Stimulated activated CD8-positive, alpha-beta memory T cell treated with anti-CD3 and anti-CD28 coated beads, Interleukin-15, amount 100 ng/mL, for 1 hour (primary cell): ENCODE data around the gene CDK5RAP2.
"Not testable (repeated sequence)": the region's sequence is repeated elsewhere in the genome, so short reads cannot be mapped to it uniquely, and the experiment has no call there.

Experiments used
- DNase-seq: peaks from one replicate; pipeline ENCODE4 v3.0.0-alpha.2; 2020; ENCODE audit warnings: low read depth

Gene CDK5RAP2

DNA sequence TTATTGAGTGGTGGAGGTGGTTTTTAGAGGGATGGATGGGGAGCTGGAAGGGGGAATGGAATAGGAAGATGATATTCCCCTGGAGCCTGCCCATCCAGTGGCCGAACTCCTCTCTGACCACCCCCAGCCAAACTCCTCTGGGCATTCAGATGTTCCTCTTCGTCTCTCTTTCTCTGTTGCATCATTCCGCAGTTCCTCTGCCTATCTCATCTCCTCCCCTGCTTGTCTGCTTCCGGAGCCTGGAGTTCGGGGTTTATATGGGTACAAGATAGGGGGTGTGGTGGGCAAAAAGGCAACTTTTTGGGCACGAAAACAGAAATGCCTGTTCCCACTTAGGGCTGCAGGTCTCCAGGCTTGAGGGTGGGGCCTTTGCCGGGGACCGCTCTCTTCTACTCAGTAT is 12.2 kb upstream of the CDK5RAP2 start:
- DNase-seq, result no peak

DNA sequence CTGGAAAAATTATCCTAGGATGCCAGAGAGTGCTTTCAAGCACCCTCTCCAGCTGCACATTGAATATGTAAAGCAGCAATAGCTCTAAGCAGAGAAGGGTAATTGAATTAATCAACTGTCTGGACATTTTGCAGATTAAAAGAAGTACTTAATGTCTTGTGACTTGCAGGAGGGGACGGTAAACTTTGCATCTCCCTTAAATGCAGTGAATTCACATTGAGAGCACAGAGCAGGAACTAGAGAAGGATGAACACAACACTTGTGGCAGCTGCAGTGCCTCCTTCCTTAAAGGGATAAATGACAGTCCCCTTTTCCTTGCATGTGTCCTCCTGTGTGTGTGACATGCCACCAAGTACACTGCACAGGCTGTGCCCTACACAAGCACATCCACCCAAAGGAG is 7.4 kb upstream of the CDK5RAP2 start:
- DNase-seq, result no peak

DNA sequence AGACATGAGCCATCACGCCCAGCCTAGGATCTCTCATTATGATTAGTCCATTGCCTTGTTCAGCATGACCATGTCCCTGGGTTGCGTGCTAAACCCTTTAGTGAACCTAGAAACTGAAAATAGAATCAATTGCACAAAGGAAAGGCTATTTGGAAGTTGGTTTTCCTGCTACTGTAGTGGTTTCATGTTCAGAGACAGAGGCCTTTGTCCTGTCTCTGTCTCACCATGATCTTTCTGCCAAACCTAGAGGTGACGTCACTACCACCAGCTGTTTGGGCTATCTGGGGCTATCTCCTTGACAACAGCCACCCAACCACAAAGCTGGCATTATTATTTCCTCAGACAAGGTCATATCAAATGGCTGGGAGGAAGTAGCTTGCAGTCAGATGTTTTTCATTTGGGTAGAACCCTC is 4.0 kb upstream of the CDK5RAP2 start:
- DNase-seq, result no peak

DNA sequence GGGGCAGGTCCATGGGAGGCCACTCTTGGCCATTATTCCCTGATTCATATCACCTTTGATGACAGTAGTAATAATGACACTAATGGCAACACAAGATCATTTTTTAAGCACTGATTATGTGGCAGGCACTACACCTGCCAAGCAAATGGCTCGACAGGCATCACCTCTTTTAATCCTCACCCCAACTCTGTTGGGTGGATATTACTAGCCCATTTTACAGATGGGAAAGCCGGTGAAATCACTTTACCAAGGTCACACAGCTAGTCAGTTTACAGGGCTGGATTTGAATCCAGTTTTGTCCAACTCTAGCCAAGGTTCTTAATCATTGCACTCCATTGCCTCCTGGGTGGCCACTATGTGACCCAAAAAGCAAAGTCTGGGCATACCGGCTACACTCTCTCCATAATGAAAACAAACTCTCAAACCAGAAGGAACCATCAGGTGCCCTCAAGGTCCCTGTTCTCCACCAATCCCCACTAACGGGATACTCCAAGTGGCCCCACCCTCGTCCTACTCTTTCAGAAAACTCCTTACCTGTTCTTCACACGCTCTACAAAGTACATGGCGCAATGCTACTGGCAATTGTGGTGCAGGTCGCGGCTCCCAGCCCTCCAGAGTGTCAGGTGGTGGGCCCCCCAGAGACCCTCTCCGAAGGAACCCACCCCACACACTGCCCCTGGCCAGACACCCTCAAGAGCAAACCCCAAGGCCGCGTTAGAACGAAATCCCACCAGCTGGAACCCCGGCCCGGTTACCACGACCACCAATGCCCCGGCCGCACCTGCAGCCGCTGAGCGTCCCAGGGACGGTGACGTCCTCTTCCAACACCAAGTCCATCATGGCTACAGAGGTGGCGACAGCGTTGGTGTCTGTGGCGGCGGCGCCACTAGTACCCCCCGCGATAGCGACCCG is 572 bp downstream of the CDK5RAP2 start:
- no peak for DNase-seq

DNA sequence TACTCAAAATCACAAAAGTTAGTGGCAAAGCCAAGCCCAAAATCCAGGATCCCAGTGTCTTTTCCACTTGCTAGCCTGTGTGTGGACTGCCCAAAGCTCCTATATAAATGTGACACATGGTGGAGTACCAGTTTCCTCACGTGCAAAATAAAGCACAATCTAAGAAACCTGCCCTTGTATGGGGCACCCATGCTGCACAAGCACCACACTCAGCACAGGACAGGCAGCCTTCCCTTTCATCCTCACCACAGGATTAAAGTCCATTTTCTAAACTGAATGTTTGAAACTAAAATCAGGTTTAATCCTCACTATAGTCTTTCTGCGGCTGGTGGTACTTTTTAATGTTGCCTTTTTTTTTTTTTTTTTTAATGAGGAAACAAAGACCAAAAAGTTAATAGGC is 5.5 kb downstream of the CDK5RAP2 start:
- no peak for DNase-seq

DNA sequence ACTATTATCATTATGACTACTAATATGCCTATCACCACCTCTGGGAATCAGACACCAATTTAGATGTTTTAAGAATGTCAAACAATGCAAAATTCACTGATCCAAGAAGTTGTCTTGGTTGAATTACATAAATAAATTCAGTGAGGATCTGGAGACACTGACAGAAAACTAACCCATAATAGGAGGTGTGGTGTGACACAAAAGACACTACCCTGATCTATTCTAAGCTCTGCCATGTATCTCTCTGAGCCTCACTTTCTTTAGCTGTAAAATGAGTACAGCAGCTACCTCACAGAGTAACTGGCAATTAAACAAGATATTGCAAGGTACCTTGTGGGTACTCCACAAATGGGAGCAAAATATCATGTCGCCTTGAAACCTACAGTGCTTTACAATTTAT is 7.5 kb downstream of the CDK5RAP2 start:
- no peak for DNase-seq

DNA sequence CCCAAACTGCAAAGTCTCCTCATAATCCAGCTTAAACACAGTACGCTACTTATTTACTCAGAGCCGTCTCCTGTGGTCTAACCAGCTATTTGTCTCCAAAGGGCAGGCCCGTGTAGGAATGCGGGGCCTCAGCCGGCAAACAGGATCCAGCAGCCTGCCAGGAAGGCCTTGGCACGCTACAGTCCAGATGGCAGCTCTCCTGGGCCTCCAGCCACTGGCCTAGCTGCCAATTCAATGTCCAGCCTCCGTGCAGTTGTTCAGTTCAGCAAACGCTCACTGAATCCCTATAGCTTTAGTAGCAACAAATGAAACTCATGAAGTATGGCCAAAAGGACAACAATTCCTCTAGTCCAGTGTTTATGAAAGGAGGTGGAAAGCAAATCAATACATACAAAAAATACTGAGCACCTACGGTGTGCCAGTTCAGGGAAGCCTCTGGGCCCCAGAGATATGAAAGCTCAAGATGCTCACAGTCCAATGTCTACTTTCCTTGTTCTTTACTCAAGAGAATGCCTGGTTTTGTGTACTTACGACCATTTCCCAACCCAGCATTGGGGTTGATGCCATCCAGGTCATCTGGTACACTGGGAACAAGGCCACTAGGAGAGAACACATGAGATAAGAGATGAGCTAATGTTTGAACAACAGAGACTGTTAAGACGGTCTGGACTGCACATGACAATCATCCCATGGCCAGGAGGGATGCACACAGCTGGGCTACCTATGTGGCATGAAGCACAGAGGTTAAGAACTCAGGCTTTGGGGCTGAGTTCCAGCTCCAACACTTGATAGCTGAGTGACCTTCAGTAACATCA is 8.3 kb downstream of the CDK5RAP2 start:
- DNase-seq, result no peak

DNA sequence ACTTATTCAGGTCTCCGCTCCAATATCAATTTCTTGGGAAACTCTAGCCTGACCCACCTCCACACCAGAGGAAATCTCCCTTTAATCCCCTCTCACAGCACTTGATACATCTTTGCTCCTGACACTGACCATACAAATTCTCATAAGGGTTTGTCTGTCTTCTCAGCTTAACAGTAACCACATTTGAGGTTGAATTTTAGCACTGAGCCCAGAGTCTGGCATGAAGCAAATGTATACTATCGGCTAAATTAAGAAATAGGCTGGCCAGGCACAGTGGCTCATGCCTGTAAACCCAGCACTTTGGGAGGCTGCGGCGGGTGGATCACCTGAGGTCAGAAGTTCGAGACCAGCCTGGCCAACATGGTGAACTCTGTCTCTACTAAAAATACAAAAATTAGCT is 9.7 kb downstream of the CDK5RAP2 start:
- no peak for DNase-seq

DNA sequence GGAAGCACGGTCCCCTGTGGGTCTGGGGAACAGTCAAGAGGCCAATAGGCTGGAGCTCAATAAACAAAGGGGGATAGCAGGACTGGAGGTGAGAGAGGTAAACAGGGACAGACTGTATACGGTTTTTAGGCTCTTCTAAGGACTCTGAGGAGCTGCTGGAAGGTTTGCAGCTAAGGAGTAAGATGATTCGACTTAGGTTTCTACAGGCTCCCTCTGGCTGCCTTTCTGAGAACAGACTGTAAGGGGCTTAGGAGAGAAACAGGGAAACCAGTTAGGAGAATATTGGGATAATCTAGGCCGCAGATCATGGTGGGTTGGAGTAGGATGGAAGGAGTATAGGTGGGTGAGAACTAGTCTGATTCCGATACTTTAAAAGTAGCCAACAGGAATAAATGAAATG is 10.4 kb downstream of the CDK5RAP2 start:
- no peak for DNase-seq

DNA sequence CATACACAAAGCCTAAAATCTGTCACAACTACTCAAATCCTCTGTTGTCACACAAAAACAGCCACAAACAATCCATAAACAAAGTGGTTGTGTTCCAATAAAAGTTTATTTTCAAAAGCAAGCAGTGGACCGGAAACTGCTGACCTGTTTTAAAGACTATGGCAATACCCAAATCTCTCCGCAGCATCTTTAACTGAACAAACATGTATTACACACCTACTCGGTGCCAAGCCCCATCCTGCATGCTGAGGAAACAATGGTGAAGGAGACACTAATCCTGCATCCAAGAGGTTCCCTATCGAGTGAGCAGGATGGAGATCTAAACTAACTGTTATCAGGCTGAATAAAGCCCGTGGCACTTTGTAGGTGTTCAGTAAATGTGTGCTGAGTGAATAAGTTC is 11.2 kb downstream of the CDK5RAP2 start:
- DNase-seq, result no peak

DNA sequence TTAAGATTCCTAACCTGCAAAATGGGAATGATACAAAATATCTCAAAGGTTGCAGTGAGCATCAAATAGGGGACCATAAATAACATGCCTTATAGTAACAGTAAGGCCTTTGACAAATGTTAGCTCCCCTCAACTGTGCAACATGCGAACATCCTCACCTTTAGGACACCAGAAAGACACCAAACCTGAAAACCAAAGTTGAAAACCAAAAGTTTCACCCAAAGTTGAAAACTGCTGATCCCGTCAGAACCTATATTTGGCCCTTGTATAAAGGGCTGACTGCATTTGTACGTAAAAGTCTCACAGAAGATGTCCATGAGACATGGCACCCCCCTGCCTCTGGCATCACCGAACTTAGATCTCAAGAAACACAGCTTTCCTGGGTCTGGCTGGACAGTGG is 12.1 kb downstream of the CDK5RAP2 start:
- no peak for DNase-seq

DNA sequence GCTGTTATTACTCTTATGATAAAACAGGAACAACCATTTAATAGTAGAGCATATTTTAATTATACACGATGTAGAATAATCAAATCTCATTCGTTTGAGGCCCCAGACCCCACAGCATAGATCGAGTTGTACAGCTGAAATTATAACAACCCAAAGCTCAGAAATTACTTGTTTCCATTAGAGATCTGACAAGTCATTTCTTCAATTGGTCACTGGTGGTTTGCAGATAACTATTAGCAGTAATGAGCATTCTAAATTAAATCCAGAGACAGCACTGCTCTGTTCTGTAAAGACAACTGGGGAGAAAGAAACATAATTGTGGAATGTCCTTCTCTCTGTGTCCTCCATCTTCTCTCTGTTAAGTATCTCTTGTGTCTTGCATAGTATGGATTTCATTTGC is 12.9 kb downstream of the CDK5RAP2 start:
- no peak for DNase-seq

DNA sequence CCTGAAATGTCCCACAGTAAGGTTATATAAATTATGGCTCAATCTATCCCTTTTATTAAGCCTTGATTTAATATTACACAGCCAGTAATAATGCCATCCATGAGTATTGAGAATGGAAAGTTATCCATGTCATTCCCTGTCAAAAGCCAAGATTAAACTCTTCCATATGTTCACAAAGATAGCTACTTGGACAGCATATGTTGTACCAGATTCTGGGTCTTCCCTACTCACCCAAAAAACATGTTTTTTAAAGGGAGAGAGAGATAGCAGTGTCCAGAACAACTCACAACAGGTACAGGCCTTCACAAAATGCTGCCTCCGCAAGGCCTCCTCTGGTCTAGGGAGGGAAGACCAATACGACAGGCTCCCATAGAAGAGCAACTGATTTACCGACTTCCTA is 15.4 kb downstream of the CDK5RAP2 start:
- no peak for DNase-seq

DNA sequence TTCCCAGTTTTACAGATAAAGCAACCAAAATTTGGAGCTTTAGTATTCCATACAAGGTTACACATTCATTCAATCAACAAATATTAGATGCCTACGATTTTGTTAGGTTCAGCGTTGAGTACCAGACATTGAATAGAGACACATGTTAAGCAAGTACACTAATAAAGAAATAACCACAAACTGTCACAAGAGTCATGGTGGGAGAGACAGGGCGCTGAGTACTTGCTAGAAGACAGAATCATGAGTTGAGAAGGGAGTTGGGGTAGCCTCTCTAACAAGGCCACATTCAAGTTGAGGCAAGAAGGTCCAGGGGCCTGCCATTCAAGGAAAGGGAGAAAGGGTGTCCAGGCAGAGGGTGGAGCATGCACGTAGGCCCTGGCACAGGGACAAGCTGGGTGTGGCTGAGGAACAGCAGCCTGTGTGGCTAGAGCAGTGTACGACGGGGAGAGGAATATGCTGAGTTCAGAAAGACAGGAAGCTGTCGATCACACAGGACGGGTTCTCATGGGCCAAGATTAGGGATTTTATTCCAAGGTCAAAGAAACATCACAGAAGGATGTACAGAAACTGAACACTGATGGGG is 17.0 kb downstream of the CDK5RAP2 start:
- no peak for DNase-seq

DNA sequence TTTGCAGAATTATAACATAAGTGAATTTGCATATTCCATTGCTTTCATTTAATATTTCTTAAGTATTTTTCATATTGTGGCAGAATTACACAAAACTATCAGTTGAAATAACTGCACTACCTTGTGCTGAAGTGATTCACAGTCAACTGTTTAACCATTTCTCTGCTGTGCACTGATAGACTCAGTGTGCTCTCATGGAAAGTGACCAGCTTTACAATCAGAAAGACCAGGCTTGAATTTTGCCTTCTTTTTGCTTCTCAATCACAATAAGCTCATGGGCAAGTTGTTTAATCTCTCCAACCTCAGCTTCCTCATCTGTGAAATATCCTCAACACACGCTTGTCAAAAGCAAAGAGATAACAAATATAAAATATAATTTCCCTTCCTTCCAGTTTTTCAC is 18.3 kb downstream of the CDK5RAP2 start:
- no peak for DNase-seq

DNA sequence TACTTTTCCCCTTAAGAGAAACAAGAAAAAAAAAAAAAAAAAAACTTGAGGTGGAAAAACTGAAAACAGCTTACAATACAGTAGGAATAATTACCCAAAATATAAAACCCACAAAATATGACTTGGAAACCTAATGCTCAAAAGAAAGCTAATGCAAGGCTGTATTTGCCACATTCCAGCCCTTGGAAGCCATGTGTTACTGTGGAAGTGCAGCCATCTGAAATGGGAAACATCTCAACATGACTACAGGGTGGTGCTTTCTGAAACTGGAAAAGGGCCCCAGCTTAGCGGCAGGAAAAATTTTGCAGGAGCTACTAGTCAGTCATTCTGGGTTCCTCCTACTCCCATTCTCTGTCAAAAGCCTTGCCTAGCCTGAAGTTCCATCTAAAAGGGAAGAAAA is 20.4 kb downstream of the CDK5RAP2 start:
- DNase-seq, result no peak

DNA sequence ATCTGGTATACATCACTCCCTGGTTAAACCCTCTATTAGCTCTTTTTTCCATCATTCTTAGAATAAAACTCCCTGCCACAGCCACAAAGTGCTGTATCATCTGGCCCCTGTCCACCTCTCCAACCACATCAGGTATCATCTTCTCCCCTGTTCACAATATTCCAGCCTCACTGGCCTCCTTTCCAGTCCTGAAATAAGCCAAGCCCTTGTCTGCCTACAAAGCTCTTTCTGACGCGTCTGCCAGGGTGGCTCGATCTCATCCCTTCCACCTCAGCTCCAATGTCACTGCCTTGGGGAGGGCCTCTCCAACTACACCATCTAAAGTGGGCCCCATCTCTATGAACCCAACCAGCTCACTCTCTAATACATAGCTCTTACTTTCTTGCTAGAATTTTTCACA is 21.5 kb downstream of the CDK5RAP2 start:
- DNase-seq, result no peak

DNA sequence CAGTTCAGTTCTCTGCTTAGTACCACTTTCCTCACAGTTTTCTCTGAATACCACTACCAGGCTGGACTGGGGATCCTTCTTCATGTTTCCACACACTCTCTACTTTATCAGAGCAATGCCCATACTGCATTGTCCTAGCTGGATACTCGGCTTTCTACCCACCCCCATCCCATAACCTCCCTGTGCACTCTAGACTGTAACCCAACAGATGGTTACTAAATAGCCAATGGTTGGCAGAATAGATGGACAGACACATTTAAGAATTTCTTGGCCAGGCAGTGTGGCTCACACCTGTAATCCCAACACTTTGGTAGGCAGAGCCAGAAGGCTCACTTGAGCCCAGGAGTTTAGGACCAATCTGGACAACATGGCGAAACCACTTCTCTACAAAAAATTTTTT is 22.8 kb downstream of the CDK5RAP2 start:
- DNase-seq, result no peak

DNA sequence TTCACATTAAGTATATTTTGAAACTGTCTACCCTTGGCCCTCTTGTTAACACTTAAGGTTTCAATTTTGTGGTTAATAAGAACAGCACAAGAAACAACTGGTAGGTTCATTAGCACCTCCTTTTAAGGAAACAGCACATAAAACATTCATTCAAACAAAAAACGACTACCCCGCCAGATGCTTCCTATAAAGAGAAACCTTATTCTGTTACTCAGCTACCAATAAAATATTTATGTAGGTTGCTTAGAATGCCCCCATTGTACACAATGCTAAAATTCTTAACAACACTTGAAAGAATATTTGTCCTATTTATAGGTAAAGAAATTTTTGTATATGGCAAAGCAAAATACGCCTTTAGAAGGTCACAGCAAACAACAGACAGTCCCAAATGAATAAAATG is 23.2 kb downstream of the CDK5RAP2 start:
- DNase-seq, result no peak

DNA sequence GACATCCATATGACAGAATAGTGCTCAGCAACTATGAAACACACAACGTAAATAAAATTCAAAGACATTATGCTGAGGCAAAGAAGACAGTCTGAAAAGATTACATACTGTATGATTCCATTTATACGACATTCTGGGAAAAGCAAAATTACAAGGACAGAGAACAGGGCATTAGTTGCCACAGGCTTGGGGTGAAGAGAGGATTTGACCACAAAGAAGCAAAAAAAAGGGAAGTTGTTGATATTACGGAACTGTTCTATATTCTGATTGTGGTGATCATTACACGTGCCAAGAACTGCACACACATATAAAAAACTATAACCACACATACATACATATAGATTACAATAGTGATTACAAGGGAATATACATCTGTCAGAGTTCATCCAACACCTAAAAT is 24.1 kb downstream of the CDK5RAP2 start:
- DNase-seq, result no peak

DNA sequence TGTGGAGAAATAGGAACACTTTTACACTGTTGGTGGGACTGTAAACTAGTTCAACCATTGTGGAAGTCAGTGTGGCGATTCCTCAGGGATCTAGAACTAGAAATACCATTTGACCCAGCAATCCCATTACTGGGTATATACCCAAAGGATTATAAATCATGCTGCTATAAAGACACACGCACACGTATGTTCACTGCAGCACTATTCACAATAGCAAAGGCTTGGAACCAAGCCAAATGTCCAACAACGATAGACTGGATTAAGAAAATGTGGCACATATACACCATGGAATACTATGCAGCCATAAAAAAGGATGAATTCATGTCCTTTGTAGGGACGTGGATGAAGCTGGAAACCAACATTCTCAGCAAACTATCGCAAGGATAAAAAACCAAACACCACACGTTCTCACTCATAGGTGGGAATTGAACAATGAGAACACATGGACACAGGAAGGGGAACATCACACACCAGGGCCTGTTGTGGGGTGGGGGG is 27.7 kb downstream of the CDK5RAP2 start:
- DNase-seq, result not testable (repeated sequence)

DNA sequence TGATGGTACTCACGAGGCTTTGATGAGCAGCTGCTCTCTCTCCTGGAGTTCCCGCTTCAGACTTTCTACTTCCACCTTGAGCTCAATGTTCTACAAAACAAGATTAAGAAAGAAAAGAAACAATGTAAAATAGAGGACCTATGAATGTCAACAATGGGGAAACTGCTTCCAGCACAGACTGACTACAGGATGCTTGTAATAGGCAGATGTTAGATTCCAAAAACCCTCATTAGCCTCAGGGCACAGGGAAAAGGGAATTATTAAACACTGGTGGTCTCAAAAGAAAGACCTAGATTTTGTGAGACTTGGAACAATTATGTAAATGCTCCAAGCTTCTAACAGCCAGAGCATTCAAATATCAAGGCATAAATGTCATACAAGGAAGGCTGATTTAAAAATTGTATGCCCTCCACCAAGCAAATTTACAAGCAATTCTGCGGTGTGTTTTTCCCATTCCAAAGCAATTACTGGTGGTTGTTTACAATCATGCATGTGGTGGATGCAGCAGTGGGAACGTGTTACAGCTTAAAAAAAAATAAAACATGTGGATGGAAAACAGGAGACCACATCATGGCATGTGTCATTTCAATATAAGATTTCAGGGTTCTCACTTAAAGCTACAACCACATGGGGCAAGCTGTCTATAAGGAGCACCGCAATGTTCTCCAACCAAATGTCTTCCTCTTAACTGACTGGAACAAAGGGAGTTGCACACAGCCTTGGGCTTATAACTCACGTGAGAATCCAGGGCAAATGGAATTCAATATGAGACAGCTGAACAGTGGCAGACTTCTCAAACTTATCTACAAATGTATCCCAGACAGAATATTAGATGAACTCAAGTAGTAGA is 34.0 kb downstream of the CDK5RAP2 start:
- DNase-seq, result no peak
